ENCODE data around the gene OR6M1.

DNA sequence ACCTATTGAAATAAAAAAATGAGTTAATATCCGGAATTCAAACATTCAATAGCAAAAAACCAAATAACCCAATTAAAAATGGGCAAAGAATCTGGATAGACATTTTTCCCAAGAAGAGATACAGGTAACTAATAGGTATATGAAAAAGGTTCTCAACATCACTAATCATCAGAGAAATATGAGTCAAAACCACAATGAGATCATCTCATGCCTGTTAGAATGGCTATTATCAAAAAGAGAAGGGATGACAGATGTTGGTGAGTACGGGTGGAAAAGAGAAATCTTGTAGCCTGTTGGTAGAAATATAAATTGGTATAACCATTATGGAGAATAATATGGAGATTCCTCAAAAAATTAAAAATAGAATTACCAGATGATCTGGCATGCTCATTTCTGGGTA, 26.9 kb upstream of the OR6M1 start:
- TF ChIP-seq TEAD4 (IDR thresholded peaks at IDR 0.05; ENCODE audit: borderline replicate concordance, insufficient read depth) (no peak), EP300 (IDR thresholded peaks at IDR 0.05; ENCODE audit: borderline replicate concordance in 1 of 2, low read depth in 1 of 2, low read length in 1 of 2) (no peak), SMC3 (IDR thresholded peaks at IDR 0.05; ENCODE audit: low read depth, low read length) (no peak), ELF1 (IDR thresholded peaks at IDR 0.05) (no peak), TAF1 (IDR thresholded peaks at IDR 0.05; ENCODE audit: borderline replicate concordance, low read depth, low read length) (no peak), MXI1 (IDR thresholded peaks at IDR 0.05; ENCODE audit: low read depth, low read length) (no peak), ZBTB33 (IDR thresholded peaks at IDR 0.05; ENCODE audit: borderline replicate concordance, low read depth) (no peak)
- TF ChIP-seq, protein P1, sequence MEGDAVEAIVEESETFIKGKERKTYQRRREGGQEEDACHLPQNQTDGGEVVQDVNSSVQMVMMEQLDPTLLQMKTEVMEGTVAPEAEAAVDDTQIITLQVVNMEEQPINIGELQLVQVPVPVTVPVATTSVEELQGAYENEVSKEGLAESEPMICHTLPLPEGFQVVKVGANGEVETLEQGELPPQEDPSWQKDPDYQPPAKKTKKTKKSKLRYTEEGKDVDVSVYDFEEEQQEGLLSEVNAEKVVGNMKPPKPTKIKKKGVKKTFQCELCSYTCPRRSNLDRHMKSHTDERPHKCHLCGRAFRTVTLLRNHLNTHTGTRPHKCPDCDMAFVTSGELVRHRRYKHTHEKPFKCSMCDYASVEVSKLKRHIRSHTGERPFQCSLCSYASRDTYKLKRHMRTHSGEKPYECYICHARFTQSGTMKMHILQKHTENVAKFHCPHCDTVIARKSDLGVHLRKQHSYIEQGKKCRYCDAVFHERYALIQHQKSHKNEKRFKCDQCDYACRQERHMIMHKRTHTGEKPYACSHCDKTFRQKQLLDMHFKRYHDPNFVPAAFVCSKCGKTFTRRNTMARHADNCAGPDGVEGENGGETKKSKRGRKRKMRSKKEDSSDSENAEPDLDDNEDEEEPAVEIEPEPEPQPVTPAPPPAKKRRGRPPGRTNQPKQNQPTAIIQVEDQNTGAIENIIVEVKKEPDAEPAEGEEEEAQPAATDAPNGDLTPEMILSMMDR (IDR thresholded peaks at IDR 0.05), result no peak
- TF ChIP-seq, protein P2, sequence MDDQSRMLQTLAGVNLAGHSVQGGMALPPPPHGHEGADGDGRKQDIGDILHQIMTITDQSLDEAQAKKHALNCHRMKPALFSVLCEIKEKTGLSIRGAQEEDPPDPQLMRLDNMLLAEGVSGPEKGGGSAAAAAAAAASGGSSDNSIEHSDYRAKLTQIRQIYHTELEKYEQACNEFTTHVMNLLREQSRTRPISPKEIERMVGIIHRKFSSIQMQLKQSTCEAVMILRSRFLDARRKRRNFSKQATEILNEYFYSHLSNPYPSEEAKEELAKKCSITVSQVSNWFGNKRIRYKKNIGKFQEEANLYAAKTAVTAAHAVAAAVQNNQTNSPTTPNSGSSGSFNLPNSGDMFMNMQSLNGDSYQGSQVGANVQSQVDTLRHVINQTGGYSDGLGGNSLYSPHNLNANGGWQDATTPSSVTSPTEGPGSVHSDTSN (IDR thresholded peaks at IDR 0.05), result no peak
